Stimulated activated CD4-positive, alpha-beta T cell treated with anti-CD3 and anti-CD28 coated beads, Interleukin-1b, Interleukin-23, amount 100 ng/mL, for 24 hours (primary cell): ENCODE data around the gene LCLAT1.

Experiments
- DNase-seq, 4 experiments: peaks; one replicate each; pipeline ENCODE4 v3.0.0-alpha.2; 2020; ENCODE audit warnings: low read depth in 4 of 4, low spot score in 1 of 4

LCLAT1 gene

DNA sequence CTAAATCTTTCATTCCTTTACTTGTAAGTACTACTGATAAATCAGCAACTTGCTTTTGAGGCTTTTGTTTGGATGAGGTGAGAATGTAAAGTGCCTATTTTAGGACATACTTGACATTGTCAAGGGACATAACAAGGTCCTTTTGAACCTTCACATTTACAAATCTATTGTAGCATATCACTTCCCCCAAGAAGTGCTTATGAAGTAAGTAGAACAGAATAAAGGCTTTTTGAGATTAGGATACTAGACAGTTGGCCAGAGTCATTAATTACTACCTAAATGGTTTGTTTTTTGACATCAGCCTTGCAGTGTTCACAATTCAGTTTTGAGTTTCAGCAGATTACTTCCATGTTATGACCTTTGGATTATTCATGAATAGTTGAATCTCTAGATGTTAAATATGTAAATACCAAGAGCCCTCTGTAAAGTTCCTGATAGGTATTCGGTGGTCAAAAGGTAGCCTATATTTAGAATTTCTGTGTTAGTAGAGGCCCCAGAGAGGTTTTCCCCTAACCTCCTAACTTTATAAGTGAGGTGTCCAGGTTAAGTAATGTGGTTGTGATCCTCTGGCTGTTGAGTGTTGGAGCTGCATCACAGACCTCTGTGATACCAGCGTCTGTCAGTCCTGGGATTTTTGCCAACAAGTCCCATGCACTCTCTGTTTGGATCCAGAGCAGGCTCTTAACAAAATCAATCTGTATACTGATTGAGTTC, 67.2 kb downstream of the LCLAT1 start:
- DNase-seq: no peak

DNA sequence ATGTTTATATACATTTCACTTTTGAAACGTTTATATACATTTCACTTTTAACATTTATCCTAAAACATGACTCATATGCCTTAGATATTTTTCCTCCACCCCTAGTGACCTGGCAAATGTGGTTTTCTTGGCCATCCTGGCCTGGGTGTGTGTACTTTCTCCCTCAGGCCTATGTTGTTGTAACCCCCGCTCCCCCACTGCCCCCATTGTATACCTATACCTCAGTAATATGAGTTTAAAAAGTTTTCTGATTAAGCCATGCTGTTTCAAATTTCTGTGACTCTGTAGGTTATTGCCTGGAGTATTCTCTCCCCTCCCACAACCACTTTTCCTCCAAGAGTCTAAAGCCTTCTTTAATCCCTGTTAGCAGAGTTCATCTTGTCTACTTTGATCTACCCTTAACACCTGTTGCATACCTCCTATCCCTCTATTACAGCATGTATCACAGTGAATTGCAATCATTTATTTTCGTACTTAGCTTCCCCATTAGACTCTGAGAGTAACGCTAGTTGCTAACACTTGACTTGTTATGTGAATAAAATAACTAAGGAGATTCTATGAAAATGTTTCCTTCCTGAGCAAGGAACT, 67.9 kb downstream of the LCLAT1 start:
- no peak for DNase-seq

DNA sequence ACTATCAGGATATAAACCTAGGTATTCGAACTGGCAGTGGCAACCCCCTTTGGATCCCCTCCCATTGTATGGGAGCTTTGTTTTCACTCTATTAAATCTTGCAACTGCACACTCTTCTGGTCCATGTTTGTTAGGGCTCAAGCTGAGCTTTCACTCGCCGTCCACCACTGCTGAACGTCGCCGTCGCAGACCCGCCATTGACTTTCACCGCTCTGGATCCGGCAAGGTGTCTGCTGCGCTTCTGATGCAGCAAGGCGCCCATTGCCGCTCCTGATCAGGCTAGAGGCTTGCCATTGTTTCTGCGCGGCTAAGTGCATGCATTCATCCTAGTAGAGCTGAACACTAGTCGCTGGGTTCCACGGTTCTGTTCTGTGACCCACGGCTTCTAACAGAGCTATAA, 69.1 kb downstream of the LCLAT1 start:
- no peak for DNase-seq

GRCh38 chr2:30519796-30520195, 72.8 kb downstream of the LCLAT1 start:
- no peak for DNase-seq

DNA sequence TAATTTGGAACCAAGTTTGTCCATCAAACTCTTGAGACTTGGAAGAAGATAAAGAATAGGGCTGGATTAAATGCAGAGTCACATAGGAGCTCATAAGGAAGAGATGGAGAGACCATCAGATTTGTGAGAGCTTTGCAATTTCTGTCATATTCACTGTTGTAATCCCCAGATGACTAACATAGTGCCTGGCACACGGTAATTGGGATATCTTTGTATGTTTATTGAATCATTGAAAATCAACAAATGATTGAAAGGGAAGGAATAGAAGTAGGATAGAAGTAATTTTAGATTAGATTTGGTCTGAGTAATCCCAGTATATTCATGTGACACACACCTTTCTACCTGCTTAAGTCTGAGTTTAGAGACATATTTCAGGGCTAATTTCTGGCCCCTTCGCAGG, 75.4 kb downstream of the LCLAT1 start:
- DNase-seq: no peak

DNA sequence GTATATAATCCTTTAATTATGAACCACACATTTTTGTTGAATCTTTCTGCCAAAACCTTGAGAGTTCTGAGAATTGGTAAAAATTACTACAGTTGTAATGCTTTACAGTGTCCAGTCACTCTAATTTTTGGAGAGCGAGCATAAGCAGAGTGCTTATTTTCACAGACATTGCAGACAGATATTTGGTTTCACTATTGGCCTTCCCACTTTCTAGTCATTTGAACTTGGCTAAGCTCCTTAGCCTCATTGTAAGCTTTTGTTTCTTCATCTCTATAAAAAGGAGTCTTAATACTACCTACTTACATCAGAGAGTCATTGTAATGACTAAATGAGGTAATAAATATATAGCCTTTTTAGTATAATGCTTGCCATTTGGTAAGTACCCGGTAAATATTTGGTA, 80.4 kb downstream of the LCLAT1 start:
- no peak for DNase-seq

GRCh38 chr2:30527859-30528258, 80.8 kb downstream of the LCLAT1 start:
- no peak for DNase-seq

DNA sequence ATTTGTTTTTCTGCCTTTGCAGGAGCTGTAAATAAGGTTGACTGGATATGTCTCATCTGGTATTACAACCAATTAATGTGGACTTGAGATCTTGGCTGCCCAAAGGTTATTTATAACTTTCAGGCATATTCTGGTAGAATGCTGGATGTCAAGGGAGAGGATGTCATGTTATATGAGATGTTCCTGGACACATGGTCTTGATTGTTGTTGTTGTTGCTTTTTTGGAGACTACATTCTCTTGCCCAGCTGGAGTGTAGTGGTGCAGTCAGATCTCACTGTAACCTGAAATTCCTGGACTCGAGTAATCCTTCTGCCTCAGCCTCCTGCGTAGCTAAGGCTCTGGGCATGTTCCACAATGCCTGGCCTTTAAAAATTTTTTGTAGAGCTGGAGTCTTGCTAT, 83.3 kb downstream of the LCLAT1 start:
- no peak for DNase-seq

- no peak for DNase-seq
Observed at GRCh38 chr2:30541680-30542079, 94.6 kb downstream of the LCLAT1 start.

- no peak for DNase-seq
Observed at GRCh38 chr2:30545875-30546274, 98.8 kb downstream of the LCLAT1 start.

- DNase-seq: no peak
Observed at GRCh38 chr2:30548386-30548785, 101.3 kb downstream of the LCLAT1 start.

DNA sequence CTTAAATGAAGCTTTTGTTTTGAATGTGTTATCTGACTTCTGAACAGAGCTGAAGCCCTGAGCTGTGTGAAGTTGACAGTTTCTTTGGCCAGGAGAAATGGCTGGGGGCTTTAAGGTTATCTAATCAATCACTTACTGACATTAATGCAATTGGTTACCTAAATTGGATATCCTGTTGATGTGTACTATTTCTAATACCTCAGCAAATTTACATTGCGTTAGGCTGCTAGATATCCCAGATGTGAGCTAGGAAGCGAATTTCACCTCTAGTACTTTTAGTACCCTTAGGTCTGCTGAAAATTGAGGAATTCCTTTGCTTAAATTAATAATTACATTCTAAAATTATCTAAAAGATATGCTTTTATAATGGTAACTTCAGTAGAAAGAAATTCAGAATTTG, 102.0 kb downstream of the LCLAT1 start:
- no peak for DNase-seq

GRCh38 chr2:30559544-30560275, 112.7 kb downstream of the LCLAT1 start:
- no peak for DNase-seq

- DNase-seq: no peak
Observed at GRCh38 chr2:30561349-30561748, 114.3 kb downstream of the LCLAT1 start.

- peak in 1 of 4 experiments; percentile 0 for DNase-seq
Observed at GRCh38 chr2:30565851-30566358, 118.9 kb downstream of the LCLAT1 start.

- DNase-seq: no peak
Observed at GRCh38 chr2:30566631-30567030, 119.6 kb downstream of the LCLAT1 start.

DNA sequence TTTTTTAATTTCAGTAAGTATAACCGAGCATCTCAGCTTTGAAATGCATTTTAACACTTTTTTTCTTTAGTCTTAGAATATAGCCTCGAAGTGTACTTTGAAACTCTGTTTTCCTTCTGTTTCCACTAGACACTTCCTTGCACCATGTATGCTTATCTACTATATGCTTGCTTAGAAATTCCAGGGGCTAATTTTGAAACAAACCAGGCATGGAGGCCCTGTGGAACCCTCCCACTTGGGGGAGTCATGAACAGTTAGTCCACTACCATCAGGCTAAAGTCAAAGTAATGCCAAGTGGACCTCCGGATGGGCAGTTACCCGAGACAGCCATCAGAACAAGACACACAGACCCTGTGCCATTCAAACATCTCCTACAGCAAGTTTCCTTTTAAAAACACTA, 120.3 kb downstream of the LCLAT1 start:
- no peak for DNase-seq

DNA sequence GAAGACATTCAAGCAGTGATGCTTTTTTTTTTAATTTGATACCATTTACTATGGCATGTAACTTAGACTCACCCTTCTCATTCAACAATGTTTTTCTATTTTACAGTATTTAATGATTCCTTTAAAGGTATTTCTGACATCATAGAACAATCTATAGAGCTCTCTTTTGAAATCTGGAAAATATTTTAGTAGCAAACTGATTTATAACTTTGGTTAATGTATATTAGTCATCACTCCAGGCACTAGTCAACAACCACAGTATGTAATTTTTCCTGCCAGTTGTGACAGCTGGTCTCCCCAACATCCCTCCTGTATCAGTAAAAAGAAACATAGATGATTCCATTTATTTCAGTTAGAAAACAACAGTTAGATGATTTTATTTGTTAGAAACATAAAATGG, 122.9 kb downstream of the LCLAT1 start:
- no peak for DNase-seq

DNA sequence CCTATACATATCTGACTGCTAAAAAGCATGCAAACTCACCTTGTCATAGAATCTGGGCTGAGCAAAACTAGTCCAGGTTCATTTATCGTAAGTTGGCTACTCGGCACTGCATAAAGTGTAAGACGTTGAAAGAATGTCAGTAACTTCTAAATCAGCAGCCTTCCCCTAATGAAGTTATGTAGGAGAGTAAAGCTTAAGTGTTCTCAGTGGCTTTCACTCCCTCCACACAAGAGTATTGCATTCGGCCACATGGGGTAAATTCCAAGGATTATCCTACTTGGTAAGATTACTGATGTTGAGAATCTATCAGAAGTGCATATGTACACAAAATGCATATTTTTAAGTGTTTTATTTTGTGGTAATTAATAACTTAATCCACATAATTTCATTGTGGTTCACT, 130.1 kb downstream of the LCLAT1 start:
- no peak for DNase-seq

GRCh38 chr2:30580391-30580790, 133.3 kb downstream of the LCLAT1 start:
- no peak for DNase-seq

GRCh38 chr2:30582521-30582920, 135.5 kb downstream of the LCLAT1 start:
- DNase-seq: no peak

GRCh38 chr2:30583204-30583749, 136.2 kb downstream of the LCLAT1 start:
- no peak for DNase-seq
